Rectal smooth muscle tissue (tissue), 1 donor: ENCODE data around the gene NCOA1.
"Not testable (repeated sequence)": the region's sequence is repeated elsewhere in the genome, so short reads cannot be mapped to it uniquely, and the experiment has no call there.

ENCODE experiments used
- H3K27ac ChIP-seq: one replicate; pipeline ENCODE4 v1.7.0; 2013; ENCODE audit warnings: low read depth, low read length, inconsistent platforms
- H3K27me3 ChIP-seq: one replicate; pipeline ENCODE4 v1.7.0; 2013; ENCODE audit warnings: low read length; ENCODE audit not compliant: control insufficient read depth, insufficient read depth
- H3K36me3 ChIP-seq: one replicate; pipeline ENCODE4 v1.7.0; 2013; ENCODE audit warnings: low read length; ENCODE audit not compliant: control insufficient read depth, insufficient read depth
- H3K4me1 ChIP-seq: one replicate; pipeline ENCODE4 v1.7.0; 2013; ENCODE audit warnings: low read length; ENCODE audit not compliant: control insufficient read depth, insufficient read depth
- H3K4me3 ChIP-seq: one replicate; pipeline ENCODE4 v1.7.0; 2013; ENCODE audit warnings: low read length
- H3K9ac ChIP-seq: one replicate; pipeline ENCODE4 v1.7.0; 2013; ENCODE audit warnings: low read length

NCOA1 gene

DNA sequence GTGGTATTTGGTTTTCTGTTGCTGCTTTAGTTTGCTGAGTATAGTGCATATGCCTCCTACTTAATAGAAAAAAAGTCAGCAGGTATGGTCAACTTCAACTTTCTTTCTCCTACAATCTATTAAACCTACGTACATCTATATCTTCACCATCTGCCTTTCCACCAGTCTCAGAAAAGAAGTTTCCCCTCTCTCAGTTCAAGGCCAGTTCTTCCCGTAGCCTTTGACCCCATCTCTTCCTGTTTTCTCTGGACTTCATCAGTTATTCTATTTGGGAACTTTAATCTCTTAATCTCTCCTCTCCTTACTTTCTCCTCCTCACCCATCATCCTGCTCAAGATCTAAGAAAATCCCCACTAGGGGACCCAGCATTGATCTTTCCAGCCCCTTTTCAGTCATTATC lies 296.5 kb downstream of the NCOA1 start:
- Histone ChIP-seq H3K27me3 (no peaks in the 10 kb centered on the region), H3K27ac (no peak overlapping the region), H3K4me1 (no peaks in the 10 kb centered on the region), H3K4me3 (no peak overlapping the region), H3K9ac (no peak overlapping the region), H3K36me3 (no peaks in the 10 kb centered on the region)

DNA sequence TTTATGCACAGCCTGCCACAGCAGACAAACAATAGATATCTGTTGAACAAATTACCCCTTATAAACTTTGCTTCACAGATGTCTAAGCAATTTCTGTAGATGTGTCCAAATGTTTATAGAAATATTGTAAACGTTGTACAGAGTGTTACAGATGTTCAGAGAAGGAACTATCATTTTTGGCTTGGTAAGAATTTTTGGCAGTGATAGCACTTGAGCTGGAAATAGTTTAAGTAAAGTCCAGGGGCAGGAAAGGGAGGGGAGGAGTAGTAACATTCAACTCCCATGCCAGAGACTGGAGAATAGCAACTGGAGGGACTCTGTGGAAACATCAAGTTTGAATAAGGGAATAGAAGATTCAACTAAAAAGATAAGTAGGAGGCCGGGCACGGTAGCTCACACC lies 297.8 kb downstream of the NCOA1 start:
- H3K36me3 ChIP-seq, result no peaks in the 10 kb centered on the region
- H3K9ac ChIP-seq, result no peak overlapping the region
- no peaks in the 10 kb centered on the region for H3K4me1 ChIP-seq
- H3K27me3 ChIP-seq, result no peaks in the 10 kb centered on the region
- H3K4me3 ChIP-seq, result no peak overlapping the region
- no peak overlapping the region for H3K27ac ChIP-seq

DNA sequence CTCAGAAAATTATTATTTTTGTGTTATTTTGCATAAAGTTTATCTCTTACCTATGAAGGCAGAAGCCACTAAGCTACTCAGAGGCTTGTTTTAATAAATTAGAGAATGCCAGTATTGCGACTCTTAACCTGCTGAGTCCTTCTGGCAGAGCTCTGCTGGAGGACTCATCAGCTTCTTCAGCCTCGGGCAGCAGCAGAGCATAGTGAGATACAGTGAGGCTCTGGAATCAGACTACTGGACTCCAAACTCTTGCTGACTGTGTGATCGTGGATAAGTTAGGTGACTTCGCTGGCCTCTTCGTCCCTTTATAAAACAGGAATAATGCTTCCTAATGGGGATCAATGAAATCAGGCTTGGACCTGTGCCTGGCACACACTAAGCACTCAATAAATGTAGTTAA lies 300.4 kb downstream of the NCOA1 start:
- Histone ChIP-seq H3K36me3 (no peaks in the 10 kb centered on the region), H3K4me3 (no peak overlapping the region), H3K27me3 (no peaks in the 10 kb centered on the region), H3K27ac (no peak overlapping the region), H3K4me1 (no peaks in the 10 kb centered on the region), H3K9ac (no peak overlapping the region)

DNA sequence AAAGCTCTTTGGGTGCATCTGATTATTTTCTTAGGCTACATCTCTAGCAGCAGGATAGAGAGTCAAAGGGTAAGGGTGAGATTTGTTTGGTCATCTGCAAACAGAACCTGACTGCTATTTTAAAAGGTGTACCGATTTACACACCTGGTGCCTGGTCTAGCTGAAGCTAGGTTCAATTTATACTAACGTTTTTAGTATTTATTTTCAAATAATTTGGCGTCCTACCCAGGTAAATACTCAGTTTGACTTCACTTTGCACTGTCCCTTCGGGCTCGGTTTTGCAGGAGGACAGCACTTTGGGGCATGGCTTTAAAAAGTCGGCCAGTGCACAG lies 301.5 kb downstream of the NCOA1 start:
- peak overlapping the region; percentile 100 for H3K27ac ChIP-seq
- H3K27me3 ChIP-seq, result no peaks in the 10 kb centered on the region
- peak overlapping the region; percentile 82 for H3K4me3 ChIP-seq
- H3K36me3 ChIP-seq, result no peaks in the 10 kb centered on the region
- peak overlapping the region; percentile 64 for H3K9ac ChIP-seq
- H3K4me1 ChIP-seq, result no peaks in the 10 kb centered on the region

DNA sequence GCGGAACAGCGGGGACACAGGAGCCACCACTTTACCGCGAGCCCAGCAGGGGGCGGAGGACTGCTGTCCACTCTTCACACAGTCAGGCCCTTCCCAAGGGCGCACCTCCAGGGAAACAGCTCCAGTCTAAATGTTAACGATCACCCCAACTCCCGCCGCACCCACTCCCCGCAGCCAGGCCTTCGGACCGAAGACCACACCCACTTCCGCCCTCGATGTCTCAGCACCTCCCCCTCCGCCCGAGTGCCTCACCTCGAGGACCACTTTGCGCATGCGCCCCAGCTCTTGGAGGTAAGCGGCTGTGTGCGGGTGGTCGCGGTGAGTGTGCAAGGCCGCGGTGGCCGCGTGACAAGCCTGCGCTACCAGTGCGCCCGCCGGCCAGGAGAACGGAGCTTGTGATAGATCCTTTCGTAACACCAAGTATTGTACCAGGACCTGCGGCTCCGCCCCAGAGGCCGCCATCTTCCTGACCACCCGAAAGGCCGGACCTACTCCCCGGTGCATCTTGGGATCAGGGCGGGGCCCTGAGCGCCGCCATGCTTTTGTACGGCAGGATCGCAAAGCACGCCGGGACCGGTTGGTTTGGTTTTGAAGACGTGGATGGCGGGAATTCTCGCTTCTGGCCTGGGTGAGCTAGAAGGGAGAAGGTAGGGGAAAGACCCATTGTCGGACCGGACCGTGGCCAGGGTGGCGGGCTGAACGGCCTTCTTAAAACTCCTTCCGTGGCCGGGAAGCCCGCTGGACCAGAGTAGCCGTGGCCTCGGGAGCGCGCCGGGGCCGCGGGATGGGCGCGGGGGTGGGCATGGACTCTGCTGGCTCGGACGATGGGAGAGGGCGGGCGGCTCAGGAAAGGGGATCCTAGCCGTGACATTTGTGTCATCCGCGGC lies 302.1 kb downstream of the NCOA1 start, which contains the start of the genes CENPO and PTRHD1:
TSS of gene CENPO (plus strand) at position 552 of the 887 bp plus-strand sequence. CDS start 495 bp downstream, outside the sequence.
TSS of gene PTRHD1 (minus strand) at position 518 of the 887 bp plus-strand sequence. CDS start at position 504, 14 bp downstream.
- Histone ChIP-seq H3K27me3 (no peaks in the 10 kb centered on the region), H3K4me3 (peak within 1 kb of the TSS; percentile 82), H3K27ac (peak within 1 kb of the TSS; percentile 100), H3K9ac (peak within 1 kb of the TSS; percentile 87), H3K36me3 (no peaks in the 10 kb centered on the region), H3K4me1 (no peaks in the 10 kb centered on the region)

DNA sequence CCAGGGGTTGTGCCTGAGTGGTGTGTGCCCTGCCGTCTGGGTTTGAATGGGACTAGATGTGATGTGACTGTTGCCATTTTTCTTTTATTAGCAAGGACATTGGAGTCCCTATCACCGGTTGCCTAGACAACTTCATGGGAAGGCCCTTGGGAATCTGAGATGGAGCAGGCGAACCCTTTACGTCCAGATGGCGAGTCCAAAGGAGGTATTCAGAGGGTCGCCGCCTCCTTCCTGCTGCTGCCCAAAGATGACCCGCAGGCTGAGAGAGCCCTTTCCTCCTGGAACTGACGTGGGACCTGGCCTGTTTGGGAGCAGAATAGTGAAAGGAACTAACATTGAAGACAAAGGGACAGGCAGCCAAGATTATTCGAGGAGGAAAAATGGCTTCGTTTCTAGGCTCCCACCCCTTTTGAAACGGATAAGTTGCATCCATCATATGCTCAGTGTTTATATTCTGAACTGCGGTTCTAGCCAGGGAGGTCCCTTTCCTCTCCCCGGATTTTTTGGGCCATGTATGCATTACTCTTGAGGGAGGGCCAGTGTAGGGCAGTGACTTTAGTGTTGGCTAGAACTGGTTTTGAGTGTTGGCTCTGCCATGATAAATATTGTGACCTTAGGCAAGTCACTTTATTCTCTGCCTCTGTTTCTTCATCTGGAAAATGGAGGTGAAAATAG lies 302.8 kb downstream of the NCOA1 start:
- H3K27me3 ChIP-seq, result no peaks in the 10 kb centered on the region
- H3K27ac ChIP-seq, result no peak overlapping the region
- H3K4me1 ChIP-seq, result no peaks in the 10 kb centered on the region
- peak overlapping the region; percentile 82 for H3K4me3 ChIP-seq
- H3K36me3 ChIP-seq, result no peaks in the 10 kb centered on the region
- H3K9ac ChIP-seq, result peak overlapping the region; percentile 13

DNA sequence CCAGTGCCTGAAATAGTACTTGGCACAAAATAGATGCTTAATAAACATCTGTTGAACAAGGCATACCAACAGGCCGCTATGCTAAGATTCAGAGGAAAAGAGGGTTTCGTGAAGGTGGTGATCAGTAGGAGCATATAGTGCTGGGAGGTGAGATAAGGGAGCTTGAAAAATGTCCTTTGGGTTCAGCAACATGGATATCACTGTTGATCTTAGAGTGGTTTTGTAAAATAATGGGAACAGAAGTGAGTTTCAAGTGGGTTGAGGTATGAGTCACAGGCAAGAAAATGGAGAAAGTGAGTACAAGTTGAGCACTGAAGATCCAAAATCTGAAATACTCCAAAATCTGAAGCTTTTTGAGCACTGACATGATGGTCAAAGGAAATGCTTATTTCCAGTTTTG lies 306.6 kb downstream of the NCOA1 start:
- H3K27ac ChIP-seq, result no peak overlapping the region
- no peak overlapping the region for H3K4me3 ChIP-seq
- no peaks in the 10 kb centered on the region for H3K4me1 ChIP-seq
- H3K27me3 ChIP-seq, result no peaks in the 10 kb centered on the region
- no peaks in the 10 kb centered on the region for H3K36me3 ChIP-seq
- H3K9ac ChIP-seq, result no peak overlapping the region

DNA sequence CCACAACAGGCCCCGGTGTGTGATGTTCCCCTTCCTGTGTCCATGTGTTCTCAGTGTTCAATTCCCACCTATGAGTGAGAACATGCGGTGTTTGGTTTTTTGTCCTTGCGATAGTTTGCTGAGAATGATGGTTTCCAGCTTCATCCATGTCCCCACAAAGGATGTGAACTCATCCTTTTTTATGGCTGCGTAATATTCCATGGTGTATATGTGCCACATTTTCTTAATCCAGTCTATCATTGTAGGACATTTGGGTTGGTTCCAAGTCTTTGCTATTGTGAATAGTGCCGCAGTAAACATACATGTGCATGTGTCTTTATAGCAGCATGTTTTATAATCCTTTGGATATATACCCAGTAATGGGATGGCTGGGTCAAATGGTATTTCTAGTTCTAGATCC lies 309.4 kb downstream of the NCOA1 start:
- H3K27ac ChIP-seq, H3K9ac ChIP-seq, H3K4me1 ChIP-seq, H3K36me3 ChIP-seq, H3K4me3 ChIP-seq, H3K27me3 ChIP-seq: not testable (repeated sequence)

DNA sequence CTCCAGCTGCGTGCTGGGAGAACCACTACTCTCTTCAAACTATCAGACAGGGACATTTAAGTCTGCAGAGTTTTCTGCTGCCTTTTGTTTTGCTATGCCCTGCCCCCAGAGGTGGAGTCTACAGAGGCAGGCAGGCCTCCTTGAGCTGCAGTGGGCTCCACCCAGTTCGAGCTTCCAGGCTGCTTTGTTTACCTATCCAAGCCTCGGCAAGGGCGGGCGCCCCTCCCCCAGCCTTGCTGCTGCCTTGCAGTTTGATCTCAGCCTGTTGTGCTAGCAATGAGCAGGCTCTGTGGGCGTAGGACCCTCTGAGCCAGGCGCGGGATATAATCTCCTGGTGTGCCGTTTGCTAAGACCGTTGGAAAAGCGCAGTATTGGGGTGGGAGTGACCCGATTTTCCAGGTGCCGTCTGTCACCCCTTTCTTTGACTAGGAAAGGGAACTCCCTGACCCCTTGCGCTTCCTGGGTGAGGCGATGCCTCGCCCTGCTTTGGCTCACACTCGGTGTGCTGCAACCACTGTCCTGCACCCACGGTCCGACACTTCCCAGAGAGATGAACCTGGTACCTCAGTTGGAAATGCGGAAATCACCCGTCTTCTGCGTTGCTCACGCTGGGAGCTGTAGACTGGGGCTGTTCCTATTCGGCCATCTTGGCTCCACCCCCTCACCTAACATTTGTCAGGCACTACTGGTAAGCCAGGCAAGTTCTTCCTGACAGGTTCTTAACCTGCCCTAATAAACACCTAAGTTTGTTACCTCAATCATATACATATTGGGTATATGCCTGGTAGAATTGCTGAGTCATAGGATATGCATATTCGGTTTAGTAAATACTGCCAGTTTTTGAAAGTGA lies 315.0 kb downstream of the NCOA1 start:
- H3K4me1 ChIP-seq, H3K4me3 ChIP-seq, H3K27ac ChIP-seq, H3K27me3 ChIP-seq, H3K36me3 ChIP-seq, H3K9ac ChIP-seq: not testable (repeated sequence)

DNA sequence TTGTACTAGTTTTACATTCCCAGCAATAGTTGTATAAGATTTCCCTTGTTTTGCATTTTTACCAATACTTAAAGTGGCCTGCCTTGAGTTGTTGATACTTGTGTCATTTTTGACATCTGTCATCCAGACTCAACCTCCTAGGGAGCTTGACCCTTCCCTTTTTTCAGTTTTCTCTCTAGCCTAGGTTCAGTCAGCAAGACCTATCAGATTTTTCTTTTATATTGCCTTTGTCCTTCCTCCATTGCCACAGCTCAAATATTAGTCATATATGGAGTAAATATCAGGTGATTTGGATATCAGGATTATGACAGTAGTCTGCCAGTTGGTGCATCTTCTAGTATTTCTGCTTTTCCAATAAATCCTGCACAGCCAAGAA lies 315.6 kb downstream of the NCOA1 start:
- H3K4me1 ChIP-seq, result no peaks in the 10 kb centered on the region
- no peak overlapping the region for H3K9ac ChIP-seq
- H3K36me3 ChIP-seq, result no peaks in the 10 kb centered on the region
- no peaks in the 10 kb centered on the region for H3K27me3 ChIP-seq
- no peak overlapping the region for H3K27ac ChIP-seq
- H3K4me3 ChIP-seq, result no peak overlapping the region

DNA sequence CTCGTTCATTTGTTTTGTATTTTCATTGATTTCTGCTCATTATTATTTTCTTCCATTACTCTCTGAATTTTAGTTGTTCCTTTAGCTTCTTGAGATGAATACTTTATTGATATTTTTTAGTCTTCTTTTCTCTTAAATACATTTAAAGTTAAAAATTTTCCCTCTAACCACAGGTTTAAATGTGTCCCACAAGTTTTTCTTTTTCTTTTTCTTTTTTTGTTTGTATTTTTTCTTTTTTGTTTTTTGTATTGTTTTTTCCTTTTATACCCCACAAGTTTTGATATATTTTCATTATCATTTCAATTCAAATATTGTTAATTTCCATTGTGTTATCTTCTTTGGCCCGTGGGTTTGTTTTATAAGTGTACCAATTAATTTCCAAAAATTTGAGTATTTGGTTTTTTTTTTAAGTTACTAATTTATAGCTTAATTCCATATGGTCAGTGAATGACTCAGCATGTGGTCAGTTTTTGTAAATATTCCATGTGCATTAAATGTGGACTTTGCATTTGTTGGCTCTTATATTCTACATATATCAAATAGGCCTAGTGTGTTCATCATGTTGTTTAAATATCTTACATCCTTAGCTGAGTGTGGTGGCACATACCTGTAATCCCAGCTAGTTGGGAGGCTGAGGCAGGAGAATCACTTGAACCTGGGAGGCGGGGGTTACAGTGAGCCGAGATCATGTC lies 318.4 kb downstream of the NCOA1 start:
- no peak overlapping the region for H3K9ac ChIP-seq
- H3K27me3 ChIP-seq, result no peaks in the 10 kb centered on the region
- no peaks in the 10 kb centered on the region for H3K4me1 ChIP-seq
- H3K4me3 ChIP-seq, result no peak overlapping the region
- no peaks in the 10 kb centered on the region for H3K36me3 ChIP-seq
- H3K27ac ChIP-seq, result no peak overlapping the region

DNA sequence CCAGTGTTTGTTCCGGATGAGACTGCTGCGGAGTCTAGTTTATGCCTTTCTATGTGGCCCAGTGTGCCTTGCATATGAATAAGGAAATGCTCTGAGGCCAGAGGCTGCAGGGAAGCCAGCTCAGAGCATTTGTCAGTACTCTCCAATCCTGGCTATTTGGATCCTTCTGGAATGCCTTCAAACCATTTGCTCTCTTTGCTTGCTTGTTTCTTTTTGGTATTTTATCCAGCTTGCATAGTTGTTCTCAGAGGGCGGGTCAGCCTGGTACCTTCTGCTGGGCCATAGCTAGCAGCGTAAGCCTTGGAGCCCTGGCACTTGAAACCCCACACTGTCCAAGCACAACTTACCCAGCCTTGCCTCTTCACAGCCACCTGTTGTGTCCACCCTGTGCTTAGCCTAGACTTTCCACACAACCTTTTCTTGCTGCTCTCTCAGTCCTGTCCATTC lies 322.7 kb downstream of the NCOA1 start:
- Histone ChIP-seq H3K36me3 (no peaks in the 10 kb centered on the region), H3K27me3 (no peaks in the 10 kb centered on the region), H3K9ac (no peak overlapping the region), H3K27ac (no peak overlapping the region), H3K4me1 (no peaks in the 10 kb centered on the region), H3K4me3 (no peak overlapping the region)
